ENCODE measurements around the gene TNK2.

The TNK2 gene

DNA sequence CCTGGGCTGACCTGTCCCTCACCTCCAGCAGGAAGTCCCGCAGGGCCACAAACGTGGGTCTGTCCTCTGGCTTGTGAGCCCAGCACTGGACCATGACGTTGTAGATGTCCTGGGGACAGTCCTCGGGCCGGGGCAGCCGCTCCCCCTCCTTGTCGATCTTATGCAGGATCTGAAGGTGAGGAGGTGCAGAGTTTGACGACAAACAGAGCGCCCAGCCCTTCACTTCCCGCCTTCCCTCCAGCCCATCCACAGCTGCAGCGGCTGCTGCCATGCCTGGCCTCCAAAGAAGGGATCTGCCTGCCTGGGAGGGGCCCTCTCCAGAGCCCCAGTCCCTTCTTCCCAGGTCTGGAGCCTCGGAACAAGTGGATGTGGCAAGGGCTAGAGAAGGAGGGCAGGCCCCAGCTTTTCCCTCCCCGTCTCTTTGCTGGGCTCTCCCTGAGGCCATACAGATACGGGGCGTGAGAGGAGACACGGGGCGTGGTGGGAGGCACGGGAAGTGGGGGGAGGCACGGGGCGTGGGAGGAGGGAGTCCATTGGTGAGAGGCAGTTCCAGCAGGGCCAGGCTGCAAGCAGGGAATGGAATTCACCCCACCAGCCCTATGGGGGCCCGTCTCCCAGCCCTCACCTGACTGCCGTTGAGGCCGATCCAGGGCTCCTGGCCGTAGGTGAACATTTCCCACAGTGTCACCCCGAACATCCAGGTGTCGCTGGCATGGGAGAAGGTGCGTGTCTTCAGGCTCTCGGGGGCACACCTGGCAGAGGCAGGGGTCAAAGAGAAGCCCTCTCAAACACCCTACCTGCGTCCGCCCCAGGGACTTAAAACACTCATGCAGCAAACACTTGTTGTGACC is 29.7 kb downstream of the TNK2 start:
- peaks cover 8% of the 10 kb centered on the region; the same call in 1 of the 2 replicates for H4K20me1 ChIP-seq (ENCODE audit: insufficient read depth, low read length)
- H3K36me3 ChIP-seq (ENCODE audit: insufficient read depth, low read length): peaks cover 36% of the 10 kb centered on the region
- H3K4me3 ChIP-seq (ENCODE audit: low read depth in 1 of 2, low read length in 2 of 2): no peak overlapping the region
- H3K4me2 ChIP-seq (ENCODE audit: insufficient read depth, low read length): no peak overlapping the region
- ATAC-seq (ENCODE audit: insufficient read depth, low read depth) (no peak), DNase-seq (no peak)
- no peak for TF ChIP-seq EZH2 (IDR thresholded peaks at IDR 0.05; ENCODE audit: borderline replicate concordance, low read depth, low read length, severe bottlenecking)
- TF ChIP-seq, protein P1, sequence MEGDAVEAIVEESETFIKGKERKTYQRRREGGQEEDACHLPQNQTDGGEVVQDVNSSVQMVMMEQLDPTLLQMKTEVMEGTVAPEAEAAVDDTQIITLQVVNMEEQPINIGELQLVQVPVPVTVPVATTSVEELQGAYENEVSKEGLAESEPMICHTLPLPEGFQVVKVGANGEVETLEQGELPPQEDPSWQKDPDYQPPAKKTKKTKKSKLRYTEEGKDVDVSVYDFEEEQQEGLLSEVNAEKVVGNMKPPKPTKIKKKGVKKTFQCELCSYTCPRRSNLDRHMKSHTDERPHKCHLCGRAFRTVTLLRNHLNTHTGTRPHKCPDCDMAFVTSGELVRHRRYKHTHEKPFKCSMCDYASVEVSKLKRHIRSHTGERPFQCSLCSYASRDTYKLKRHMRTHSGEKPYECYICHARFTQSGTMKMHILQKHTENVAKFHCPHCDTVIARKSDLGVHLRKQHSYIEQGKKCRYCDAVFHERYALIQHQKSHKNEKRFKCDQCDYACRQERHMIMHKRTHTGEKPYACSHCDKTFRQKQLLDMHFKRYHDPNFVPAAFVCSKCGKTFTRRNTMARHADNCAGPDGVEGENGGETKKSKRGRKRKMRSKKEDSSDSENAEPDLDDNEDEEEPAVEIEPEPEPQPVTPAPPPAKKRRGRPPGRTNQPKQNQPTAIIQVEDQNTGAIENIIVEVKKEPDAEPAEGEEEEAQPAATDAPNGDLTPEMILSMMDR (IDR thresholded peaks at IDR 0.05; ENCODE audit: borderline replicate concordance, extremely low read depth, low read length, poor library complexity, severe bottlenecking): no peak
- H3K27me3 ChIP-seq (ENCODE audit: insufficient read depth, low read length, poor library complexity): no peaks in the 10 kb centered on the region
- H2AFZ ChIP-seq (ENCODE audit: low read depth, low read length): no peak overlapping the region
- H3K4me1 ChIP-seq (ENCODE audit: insufficient read depth, low read length): no peaks in the 10 kb centered on the region
- no peaks in the 10 kb centered on the region for H3K79me2 ChIP-seq (ENCODE audit: insufficient read depth, low read length)
- no peaks in the 10 kb centered on the region for H3K9me3 ChIP-seq (ENCODE audit: insufficient read depth, low read length, severe bottlenecking)
- H3K9ac ChIP-seq (ENCODE audit: low read depth, low read length): no peak overlapping the region
- H3K27ac ChIP-seq (ENCODE audit: low read length): no peak overlapping the region

DNA sequence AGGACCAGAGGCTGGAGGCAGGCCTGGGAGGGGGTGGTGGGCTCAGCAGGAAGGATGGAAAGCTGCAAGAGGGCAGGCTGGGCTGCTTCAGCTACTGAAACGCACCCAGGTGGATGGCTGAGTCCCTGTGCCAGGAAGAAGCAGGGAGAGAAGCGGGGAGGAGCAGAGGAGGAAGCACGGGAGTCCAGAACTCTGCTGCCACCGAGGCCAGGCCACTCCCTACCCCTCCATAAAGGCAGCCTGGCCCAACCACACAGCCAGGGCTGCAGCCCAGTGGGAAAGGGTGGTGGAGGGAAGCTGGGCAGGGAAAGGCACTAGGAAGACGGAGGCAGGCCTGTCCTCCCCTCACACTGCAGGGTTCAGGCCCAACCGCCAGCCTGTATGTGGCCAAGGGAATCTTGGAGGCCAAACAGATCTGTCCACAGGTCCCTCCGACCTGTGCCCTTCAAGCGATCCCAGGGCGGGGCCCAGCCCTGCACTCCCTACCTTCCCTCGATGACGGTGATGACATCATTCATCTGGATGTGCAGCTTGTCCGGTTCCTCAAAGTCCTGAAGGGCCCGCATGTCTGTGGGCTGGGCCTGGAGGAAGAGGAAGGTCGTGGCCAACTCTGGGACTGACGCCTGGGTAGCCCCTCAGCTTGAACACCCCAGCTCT is 30.5 kb downstream of the TNK2 start:
- Histone ChIP-seq H3K9ac (ENCODE audit: low read depth, low read length) (no peak overlapping the region), H3K27ac (ENCODE audit: low read length) (no peak overlapping the region), H4K20me1 (ENCODE audit: insufficient read depth, low read length) (peaks cover 8% of the 10 kb centered on the region; the same call in 1 of the 2 replicates), H3K36me3 (ENCODE audit: insufficient read depth, low read length) (peaks cover 31% of the 10 kb centered on the region), H3K79me2 (ENCODE audit: insufficient read depth, low read length) (no peaks in the 10 kb centered on the region), H3K4me3 (ENCODE audit: low read depth in 1 of 2, low read length in 2 of 2) (no peak overlapping the region), H3K27me3 (ENCODE audit: insufficient read depth, low read length, poor library complexity) (no peaks in the 10 kb centered on the region), H3K4me1 (ENCODE audit: insufficient read depth, low read length) (no peaks in the 10 kb centered on the region), H2AFZ (ENCODE audit: low read depth, low read length) (no peak overlapping the region), H3K4me2 (ENCODE audit: insufficient read depth, low read length) (no peak overlapping the region), H3K9me3 (ENCODE audit: insufficient read depth, low read length, severe bottlenecking) (no peaks in the 10 kb centered on the region)
- TF ChIP-seq, protein P1 (IDR thresholded peaks at IDR 0.05; ENCODE audit: borderline replicate concordance, extremely low read depth, low read length, poor library complexity, severe bottlenecking): no peak
- TF ChIP-seq EZH2 (IDR thresholded peaks at IDR 0.05; ENCODE audit: borderline replicate concordance, low read depth, low read length, severe bottlenecking): no peak
- DNase-seq (no peak), ATAC-seq (ENCODE audit: insufficient read depth, low read depth) (no peak)

DNA sequence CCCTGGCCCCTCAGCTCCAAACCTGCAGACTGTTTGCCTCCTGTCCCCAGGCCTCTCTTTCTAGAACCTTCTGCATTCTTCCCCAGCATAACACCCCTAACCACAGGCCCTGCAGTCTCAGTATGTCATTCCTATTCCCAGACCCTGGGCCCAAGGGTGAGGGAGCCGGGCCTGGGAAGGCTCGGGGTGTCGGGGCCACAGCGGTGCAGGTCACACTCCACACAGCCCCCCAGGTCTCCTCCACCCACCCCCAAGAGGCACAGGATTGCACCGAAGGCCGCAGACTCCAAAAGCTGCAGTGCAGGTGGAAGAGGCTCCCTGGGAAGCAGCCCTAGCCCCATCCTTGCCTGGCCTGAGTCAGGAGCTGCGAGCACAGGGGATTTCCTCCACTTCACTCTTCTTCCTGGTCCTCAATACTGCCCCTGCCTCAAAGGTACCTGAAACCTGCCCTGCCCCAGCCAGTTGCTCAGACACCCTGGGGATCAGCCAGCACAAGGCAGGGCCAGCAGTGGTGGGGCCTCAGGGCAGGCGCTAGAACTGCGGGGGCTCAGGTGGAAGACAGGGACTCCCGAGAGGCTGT is 31.1 kb downstream of the TNK2 start:
- Histone ChIP-seq H3K36me3 (ENCODE audit: insufficient read depth, low read length) (peaks cover 31% of the 10 kb centered on the region), H3K27ac (ENCODE audit: low read length) (no peak overlapping the region), H3K79me2 (ENCODE audit: insufficient read depth, low read length) (no peaks in the 10 kb centered on the region), H3K27me3 (ENCODE audit: insufficient read depth, low read length, poor library complexity) (no peaks in the 10 kb centered on the region), H3K9me3 (ENCODE audit: insufficient read depth, low read length, severe bottlenecking) (no peaks in the 10 kb centered on the region), H4K20me1 (ENCODE audit: insufficient read depth, low read length) (peaks cover 8% of the 10 kb centered on the region; the same call in 1 of the 2 replicates), H3K4me2 (ENCODE audit: insufficient read depth, low read length) (no peak overlapping the region), H3K9ac (ENCODE audit: low read depth, low read length) (no peak overlapping the region), H3K4me1 (ENCODE audit: insufficient read depth, low read length) (no peaks in the 10 kb centered on the region), H2AFZ (ENCODE audit: low read depth, low read length) (no peak overlapping the region), H3K4me3 (ENCODE audit: low read depth in 1 of 2, low read length in 2 of 2) (no peak overlapping the region)
- DNase-seq (no peak), ATAC-seq (ENCODE audit: insufficient read depth, low read depth) (no peak)
- TF ChIP-seq, protein P1 (IDR thresholded peaks at IDR 0.05; ENCODE audit: borderline replicate concordance, extremely low read depth, low read length, poor library complexity, severe bottlenecking): no peak
- no peak for TF ChIP-seq EZH2 (IDR thresholded peaks at IDR 0.05; ENCODE audit: borderline replicate concordance, low read depth, low read length, severe bottlenecking)

Measured in DND-41 (cell line).